SK-N-SH treated with all-trans-retinoic acid at 6 μM for 48 hours (cell line): Measurements from ENCODE around the gene IFNB1.

ENCODE experiments used
- ATAC-seq: fragments of 200-7000 bp; cut with Tn5 transposase; 3 replicates; pipeline ENCODE4 v1.9.1; 2020; ENCODE audit warnings: mild to moderate bottlenecking, moderate library complexity
- BACH2 ChIP-seq: fragments of 250-450 bp; sonication (Bioruptor Pico); IDR thresholded peaks from 2 replicates; pipeline ENCODE4 v1.9.0; 2021; ENCODE audit warnings: mild to moderate bottlenecking, borderline replicate concordance
- CSDC2 ChIP-seq: fragments of 250-450 bp; sonication (Bioruptor Pico); IDR thresholded peaks from 2 replicates; pipeline ENCODE4 v1.5.0; 2020; ENCODE audit warnings: mild to moderate bottlenecking, moderate library complexity
- ESRRG ChIP-seq: fragments of 250-450 bp; sonication (Bioruptor Pico); IDR thresholded peaks from 2 replicates; pipeline ENCODE4 v1.6.1; 2021; ENCODE audit warnings: mild to moderate bottlenecking
- GLIS3 ChIP-seq: fragments of 250-450 bp; sonication (Bioruptor Pico); IDR thresholded peaks from 2 replicates; pipeline ENCODE4 v1.5.0; 2020; ENCODE audit warnings: mild to moderate bottlenecking, moderate library complexity
- ISL1 ChIP-seq: fragments of 250-450 bp; sonication (Bioruptor Pico); IDR thresholded peaks from 2 replicates; pipeline ENCODE4 v2.1.2; 2022; ENCODE audit warnings: mild to moderate bottlenecking, moderate library complexity
- OSR1 ChIP-seq: fragments of 250-450 bp; sonication (Bioruptor Pico); IDR thresholded peaks from 2 replicates; pipeline ENCODE4 v1.8.0; 2022; ENCODE audit warnings: moderate library complexity, mild to moderate bottlenecking, inconsistent platforms
- PATZ1 ChIP-seq: fragments of 250-450 bp; sonication (Bioruptor Pico); IDR thresholded peaks from 2 replicates; pipeline ENCODE4 v1.8.0; 2020; ENCODE audit warnings: mild to moderate bottlenecking, moderate library complexity, borderline replicate concordance
- PPARA ChIP-seq: fragments of 250-450 bp; sonication (Bioruptor Pico); IDR thresholded peaks from 2 replicates; pipeline ENCODE4 v1.5.0; 2020; ENCODE audit warnings: mild to moderate bottlenecking, borderline replicate concordance
- RARB ChIP-seq: fragments of 250-450 bp; sonication (Bioruptor Pico); IDR thresholded peaks from 2 replicates; pipeline ENCODE4 v1.8.0; 2021; ENCODE audit warnings: mild to moderate bottlenecking, moderate library complexity
- SNAI2 ChIP-seq: fragments of 250-450 bp; sonication (Bioruptor Pico); IDR thresholded peaks from 2 replicates; pipeline ENCODE4 v1.5.0; 2020; ENCODE audit warnings: mild to moderate bottlenecking, moderate library complexity
- TCF4 ChIP-seq: fragments of 250-450 bp; sonication (Bioruptor Pico); IDR thresholded peaks from 2 replicates; pipeline ENCODE4 v1.8.0; 2021; ENCODE audit warnings: mild to moderate bottlenecking, moderate library complexity, borderline replicate concordance
- TOX ChIP-seq: fragments of 250-450 bp; sonication (Bioruptor Pico); IDR thresholded peaks from 2 replicates; pipeline ENCODE4 v1.8.0; 2021; ENCODE audit warnings: mild to moderate bottlenecking, moderate library complexity, borderline replicate concordance
- TSHZ2 ChIP-seq: fragments of 250-450 bp; sonication (Bioruptor Pico); IDR thresholded peaks from 2 replicates; pipeline ENCODE4 v1.5.0; 2020; ENCODE audit warnings: mild to moderate bottlenecking, moderate library complexity
- ZC3H10 ChIP-seq: fragments of 250-450 bp; sonication (Bioruptor Pico); IDR thresholded peaks from 2 replicates; pipeline ENCODE4 v1.5.1; 2021; ENCODE audit warnings: mild to moderate bottlenecking, moderate library complexity
- ZFP30 ChIP-seq: fragments of 450-650 bp; formaldehyde crosslinking; IDR thresholded peaks from 2 replicates; pipeline ENCODE4 v1.5.0; 2022; ENCODE audit warnings: mild to moderate bottlenecking, moderate library complexity
- ZNF565 ChIP-seq: fragments of 450-650 bp; formaldehyde crosslinking; conservative IDR thresholded peaks from 2 replicates; pipeline ENCODE4 v1.5.0; 2020; ENCODE audit warnings: low read depth, mild to moderate bottlenecking, moderate library complexity
- ZNF70 ChIP-seq: fragments of 450-650 bp; formaldehyde crosslinking; IDR thresholded peaks from 2 replicates; pipeline ENCODE4 v1.5.0; 2020; ENCODE audit warnings: mild to moderate bottlenecking, moderate library complexity
- ZNF8 ChIP-seq: fragments of 450-650 bp; formaldehyde crosslinking; IDR thresholded peaks from 2 replicates; pipeline ENCODE4 v1.5.0; 2020; ENCODE audit warnings: mild to moderate bottlenecking, moderate library complexity
- TF ChIP-seq, protein P1 (sequence below): fragments of 250-450 bp; sonication (Bioruptor Pico); IDR thresholded peaks from 2 replicates; pipeline ENCODE4 v1.5.1; 2021; ENCODE audit warnings: mild to moderate bottlenecking, moderate library complexity

The IFNB1 gene

GRCh38 chr9:21084242-21084850 is 6.6 kb upstream of the IFNB1 start:
- TF ChIP-seq RARB (CRISPR knock-in tag) (no peak), PPARA (CRISPR knock-in tag) (no peak), ZNF70 (CRISPR knock-in tag) (no peak), GLIS3 (CRISPR knock-in tag) (no peak), BACH2 (CRISPR knock-in tag) (no peak), SNAI2 (no peak), ZNF565 (CRISPR knock-in tag) (no peak), TSHZ2 (CRISPR knock-in tag) (no peak), PATZ1 (CRISPR knock-in tag) (no peak), ISL1 (CRISPR knock-in tag) (no peak), CSDC2 (CRISPR knock-in tag) (no peak), TCF4 (no peak), OSR1 (CRISPR knock-in tag) (no peak)
- TF ChIP-seq, protein P1, sequence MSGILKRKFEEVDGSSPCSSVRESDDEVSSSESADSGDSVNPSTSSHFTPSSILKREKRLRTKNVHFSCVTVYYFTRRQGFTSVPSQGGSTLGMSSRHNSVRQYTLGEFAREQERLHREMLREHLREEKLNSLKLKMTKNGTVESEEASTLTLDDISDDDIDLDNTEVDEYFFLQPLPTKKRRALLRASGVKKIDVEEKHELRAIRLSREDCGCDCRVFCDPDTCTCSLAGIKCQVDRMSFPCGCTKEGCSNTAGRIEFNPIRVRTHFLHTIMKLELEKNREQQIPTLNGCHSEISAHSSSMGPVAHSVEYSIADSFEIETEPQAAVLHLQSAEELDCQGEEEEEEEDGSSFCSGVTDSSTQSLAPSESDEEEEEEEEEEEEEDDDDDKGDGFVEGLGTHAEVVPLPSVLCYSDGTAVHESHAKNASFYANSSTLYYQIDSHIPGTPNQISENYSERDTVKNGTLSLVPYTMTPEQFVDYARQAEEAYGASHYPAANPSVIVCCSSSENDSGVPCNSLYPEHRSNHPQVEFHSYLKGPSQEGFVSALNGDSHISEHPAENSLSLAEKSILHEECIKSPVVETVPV (CRISPR knock-in tag), result no peak
- no peak for ATAC-seq

- TF ChIP-seq TSHZ2 (CRISPR knock-in tag), result no peak
- no peak for TF ChIP-seq PPARA (CRISPR knock-in tag)
- TF ChIP-seq CSDC2 (CRISPR knock-in tag), result no peak
- TF ChIP-seq BACH2 (CRISPR knock-in tag), result no peak
- ATAC-seq, result no peak
Measured at GRCh38 chr9:21082671-21083070, 4.9 kb upstream of the IFNB1 start.

DNA sequence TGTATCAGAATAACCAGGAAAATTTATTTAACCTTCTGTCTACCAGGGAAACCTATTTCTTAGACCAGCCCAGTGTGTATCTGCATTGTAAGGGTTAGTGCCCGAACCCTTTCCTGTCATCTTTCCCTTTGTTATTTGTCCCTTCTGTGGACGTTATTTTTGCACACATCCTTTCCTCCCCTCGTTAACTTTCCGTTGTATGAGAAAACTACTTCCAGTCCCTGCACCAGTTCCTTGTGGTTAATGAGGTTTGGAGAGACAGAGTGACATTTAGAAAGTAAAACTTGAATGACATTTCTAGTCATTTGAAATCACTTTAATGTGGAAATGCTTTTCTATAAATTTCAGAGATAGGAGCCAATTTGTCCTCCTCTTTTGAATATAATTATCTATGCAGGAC is 4.3 kb upstream of the IFNB1 start:
- ATAC-seq, result no peak
- TF ChIP-seq TOX (CRISPR knock-in tag) (no peak), ZNF565 (CRISPR knock-in tag) (no peak), ESRRG (CRISPR knock-in tag) (no peak), ISL1 (CRISPR knock-in tag) (no peak), ZNF8 (CRISPR knock-in tag) (no peak), RARB (CRISPR knock-in tag) (no peak), PATZ1 (CRISPR knock-in tag) (no peak), CSDC2 (CRISPR knock-in tag) (no peak), PPARA (CRISPR knock-in tag) (no peak), SNAI2 (no peak), ZNF70 (CRISPR knock-in tag) (no peak), OSR1 (CRISPR knock-in tag) (no peak), ZFP30 (CRISPR knock-in tag) (no peak), ZC3H10 (CRISPR knock-in tag) (no peak)
